Myocyte (in vitro differentiated cells): Measurements from ENCODE around the gene BNC2. TPM values are rescaled to one million over a fixed set of nuclear protein-coding genes. Genes with fewer than 3 reads are reported as not detected.
"Not testable (repeated sequence)": the region's sequence is repeated elsewhere in the genome, so short reads cannot be mapped to it uniquely, and the experiment has no call there.

ENCODE experiments used
- DNase-seq: peaks from one replicate; pipeline ENCODE4 v3.0.0-alpha.2; 2012; ENCODE audit warnings: low read depth
- polyA plus RNA-seq: library from polyadenylated mRNA; unstranded; fragments of >200 nt; gene quantifications from one replicate; pipeline ENCODE4 v1.2.1, GENCODE V29; 2012; ENCODE audit warnings: missing spikeins
- total RNA-seq: library from RNA; depleted of rRNA; stranded (reverse); fragments of >200 nt; gene quantifications from 2 replicates; pipeline ENCODE4 v1.2.3, GENCODE V29; 2014

BNC2 gene
- 31.8 and 32.4 TPM in 2 replicates for total RNA-seq
- 6.7 TPM for polyA plus RNA-seq

GRCh38 chr9:16870596-16871335, at the start of gene BNC2:
Gene BNC2, minus strand, starts transcription at chr9:16870670. Its CDS starts 22 bp downstream, at chr9:16870648.
- DNase-seq = peak; percentile 79

- DNase-seq = no peak
These were observed 48.5 kb upstream of the BNC2 start for GRCh38 chr9:16918920-16919319.

- peak; percentile 65 for DNase-seq
These were observed 44.8 kb upstream of the BNC2 start for GRCh38 chr9:16915126-16915831.

GRCh38 chr9:16912197-16912596, 41.7 kb upstream of the BNC2 start:
- no peak for DNase-seq

- DNase-seq = not testable (repeated sequence)
These were observed 37.7 kb upstream of the BNC2 start for GRCh38 chr9:16908206-16908605.

- no peak for DNase-seq
These were observed 34.2 kb upstream of the BNC2 start for GRCh38 chr9:16904655-16905054.

GRCh38 chr9:16901590-16901989, 31.1 kb upstream of the BNC2 start:
- no peak for DNase-seq

GRCh38 chr9:16899606-16900005, 29.1 kb upstream of the BNC2 start:
- peak; percentile 32 for DNase-seq

- DNase-seq = no peak
These were observed 28.0 kb upstream of the BNC2 start for GRCh38 chr9:16898464-16898863.

GRCh38 chr9:16888594-16888993, 18.1 kb upstream of the BNC2 start:
- no peak for DNase-seq

- DNase-seq = no peak
These were observed 15.5 kb upstream of the BNC2 start for GRCh38 chr9:16885931-16886330.

- DNase-seq = peak; percentile 99
These were observed 14.6 kb upstream of the BNC2 start for GRCh38 chr9:16884952-16885513.

GRCh38 chr9:16884373-16884772, 13.9 kb upstream of the BNC2 start:
- DNase-seq = no peak

- DNase-seq = no peak
These were observed 13.1 kb upstream of the BNC2 start for GRCh38 chr9:16883586-16883985.

GRCh38 chr9:16882440-16882839, 12.0 kb upstream of the BNC2 start:
- not testable (repeated sequence) for DNase-seq

- DNase-seq = no peak
These were observed 8.9 kb upstream of the BNC2 start for GRCh38 chr9:16879416-16879815.

- no peak for DNase-seq
These were observed 6.8 kb upstream of the BNC2 start for GRCh38 chr9:16877256-16877655.

GRCh38 chr9:16873126-16873802, 2.8 kb upstream of the BNC2 start:
- DNase-seq = peak; percentile 26

GRCh38 chr9:16871336-16872151, 1.1 kb upstream of the BNC2 start:
- peak; percentile 73 for DNase-seq

- peak; percentile 41 for DNase-seq
These were observed 431 bp downstream of the BNC2 start for GRCh38 chr9:16869882-16870595.
